ENCODE data around the gene ZBTB3.
"Not testable (repeated sequence)": the region's sequence is repeated elsewhere in the genome, so short reads cannot be mapped to it uniquely, and the experiment has no call there.

ZBTB3 gene

GRCh38 chr11:62757846-62758788 lies 4.2 kb upstream of the ZBTB3 start:
- no peak for DNase-seq (ENCODE audit: low read depth, low spot score)

- no peak for DNase-seq (ENCODE audit: low read depth, low spot score)
Measured at GRCh38 chr11:62755086-62755615, 1.2 kb upstream of the ZBTB3 start.

DNA sequence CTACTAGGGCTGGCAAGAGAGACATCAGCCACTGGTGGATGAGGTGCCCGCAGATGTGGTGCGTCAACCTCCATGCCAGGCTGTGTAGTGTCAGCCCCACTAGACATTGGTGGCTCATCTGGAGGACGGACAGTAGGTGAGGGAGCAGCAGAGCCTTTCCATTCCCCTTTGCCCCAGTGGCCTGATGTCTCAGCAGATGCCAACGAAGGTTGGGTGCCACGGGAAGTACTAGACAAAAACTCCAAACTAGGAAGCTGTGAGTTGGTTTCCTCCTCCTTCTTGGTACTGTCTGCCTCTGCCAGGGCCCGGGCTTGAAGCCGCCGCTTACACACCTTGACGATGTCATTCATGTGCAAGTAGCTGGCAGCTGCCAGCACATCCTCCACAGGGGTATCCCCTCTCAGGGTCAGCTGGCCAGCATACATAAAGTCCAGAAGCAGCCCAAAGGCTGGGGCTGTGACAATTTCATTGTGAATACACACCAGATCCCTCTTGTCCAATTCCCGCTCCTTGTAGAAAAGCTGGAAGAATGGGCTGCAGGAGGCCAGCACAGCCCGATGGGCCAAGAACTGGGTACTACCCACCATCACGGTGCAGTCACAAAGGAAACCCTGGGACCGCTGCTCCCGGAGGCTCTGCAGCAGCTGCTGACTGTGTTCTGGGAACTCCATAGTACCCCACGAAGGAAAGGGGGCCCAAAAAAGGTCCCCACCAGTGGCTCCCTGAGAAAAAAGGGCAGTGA lies 795 bp downstream of the ZBTB3 start:
- no peak for DNase-seq (ENCODE audit: low read depth, low spot score)

DNA sequence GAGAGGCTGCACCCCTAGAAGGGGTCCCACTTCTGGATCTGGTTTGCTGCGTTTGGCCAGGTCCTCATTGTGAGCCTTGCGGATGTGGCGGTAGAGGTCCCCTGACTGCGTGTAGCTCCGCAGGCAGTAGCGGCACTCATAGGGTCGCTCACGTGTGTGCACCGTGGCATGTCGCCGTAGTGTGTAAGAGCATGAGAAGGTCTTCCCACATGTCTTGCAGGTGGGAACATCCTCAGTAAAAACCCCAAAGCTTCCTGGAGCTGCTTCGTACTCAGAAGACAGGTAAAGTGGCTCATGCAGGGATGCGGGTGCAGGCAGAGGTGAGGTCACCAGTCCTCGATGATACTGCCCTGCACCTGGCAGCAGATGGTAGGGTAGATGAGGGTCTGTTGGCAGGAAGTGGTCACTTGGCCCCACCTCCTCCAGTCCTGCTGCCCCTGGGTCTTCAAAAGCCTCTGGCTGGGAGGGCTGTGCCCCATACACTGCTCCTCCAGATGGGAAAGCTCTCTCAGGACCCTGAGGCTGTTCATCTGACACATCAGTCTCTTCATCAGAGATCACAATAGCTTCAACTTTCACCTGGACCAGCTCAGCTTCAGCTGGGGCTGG lies 1.7 kb downstream of the ZBTB3 start:
- no peak for DNase-seq (ENCODE audit: low read depth, low spot score)

GRCh38 chr11:62749931-62750330 lies 4.0 kb downstream of the ZBTB3 start:
- DNase-seq (ENCODE audit: low read depth, low spot score): not testable (repeated sequence)

DNA sequence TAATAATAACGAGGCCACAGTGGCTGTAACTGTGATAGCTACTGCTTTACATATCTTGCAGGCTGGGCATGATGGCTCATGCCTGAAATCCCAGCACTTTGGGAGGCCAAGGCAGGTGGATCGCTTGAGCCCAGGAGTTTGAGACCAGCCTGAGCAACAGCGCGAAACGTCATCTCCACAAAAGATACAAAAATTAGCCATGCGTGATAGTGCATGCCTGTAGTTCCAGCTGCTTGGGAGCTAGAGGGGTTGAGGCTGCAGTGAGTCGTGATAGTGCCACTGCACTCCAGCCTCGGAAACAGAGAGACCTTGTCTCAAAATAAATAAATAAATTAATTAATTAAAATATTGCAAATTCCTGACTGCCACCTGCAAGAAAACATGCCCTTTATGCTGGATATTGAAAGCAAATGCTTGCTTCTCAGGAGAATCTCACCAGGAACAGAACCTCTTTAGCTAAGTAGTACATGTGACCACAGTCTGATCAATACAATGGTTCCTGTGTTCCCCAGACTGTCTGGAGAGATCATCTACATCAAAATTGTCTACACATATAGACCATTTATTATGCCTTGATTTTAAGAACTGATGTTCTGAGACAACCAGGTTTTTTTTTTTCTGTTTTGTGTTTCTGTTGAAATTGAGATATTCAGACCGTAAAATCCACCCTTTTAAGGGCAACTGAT lies 6.3 kb downstream of the ZBTB3 start:
- no peak for DNase-seq (ENCODE audit: low read depth, low spot score)

GRCh38 chr11:62737196-62737595 lies 16.8 kb downstream of the ZBTB3 start:
- no peak for DNase-seq (ENCODE audit: low read depth, low spot score)

DNA sequence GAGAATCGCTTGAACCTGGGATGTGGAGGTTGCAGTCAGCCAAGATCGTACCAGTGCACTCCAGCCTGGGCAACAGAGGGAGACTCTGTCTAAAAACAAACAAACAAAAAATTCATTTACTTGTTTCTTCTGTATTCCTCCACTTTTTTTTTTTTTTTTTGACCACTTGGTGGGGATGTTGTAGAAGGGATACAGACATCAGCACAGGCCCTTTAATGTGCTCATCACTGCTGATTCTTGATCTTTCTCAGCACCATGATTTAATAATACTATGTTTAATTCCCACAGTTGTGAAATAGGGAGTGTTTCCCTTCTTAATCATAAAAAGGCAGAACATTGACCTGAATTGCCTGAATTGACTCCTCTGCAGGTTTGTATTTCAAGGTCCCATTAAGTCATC lies 21.1 kb downstream of the ZBTB3 start:
- no peak for DNase-seq (ENCODE audit: low read depth, low spot score)

DNA sequence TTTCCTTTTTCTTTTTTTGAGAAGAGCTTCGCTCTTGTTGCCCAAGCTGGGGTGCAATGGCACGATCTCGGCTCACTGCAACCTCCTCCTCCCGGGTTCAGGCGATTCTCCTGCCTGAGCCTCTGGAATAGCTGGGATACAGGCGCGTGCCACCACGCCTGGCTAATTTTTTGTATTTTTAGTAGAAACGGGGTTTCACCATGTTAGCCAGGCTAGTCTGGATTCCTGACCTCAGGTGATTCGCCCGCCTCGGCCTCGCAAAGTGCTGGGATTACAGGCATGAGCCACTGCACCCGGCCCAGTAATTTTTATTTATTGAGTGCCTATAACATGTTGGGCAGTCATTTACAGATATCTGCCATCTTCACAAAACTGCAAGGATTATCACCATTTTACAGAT lies 23.9 kb downstream of the ZBTB3 start:
- DNase-seq (ENCODE audit: low read depth, low spot score): not testable (repeated sequence)

- peak; percentile 77 for DNase-seq (ENCODE audit: low read depth, low spot score)
Measured at GRCh38 chr11:62728171-62728988, 25.6 kb downstream of the ZBTB3 start, which contains the start of gene TTC9C. TSS of gene TTC9C (plus strand) at chr11:62728486. CDS start at chr11:62728849, 363 bp downstream.

GRCh38 chr11:62727872-62728170 lies 26.1 kb downstream of the ZBTB3 start:
- DNase-seq (ENCODE audit: low read depth, low spot score): peak; percentile 76

- peak; percentile 99 for DNase-seq (ENCODE audit: low read depth, low spot score)
Measured at GRCh38 chr11:62727165-62727871, 26.6 kb downstream of the ZBTB3 start, which contains the start of gene HNRNPUL2. TSS of gene HNRNPUL2 (minus strand) at chr11:62727457. CDS start at chr11:62727156, 301 bp downstream.

DNA sequence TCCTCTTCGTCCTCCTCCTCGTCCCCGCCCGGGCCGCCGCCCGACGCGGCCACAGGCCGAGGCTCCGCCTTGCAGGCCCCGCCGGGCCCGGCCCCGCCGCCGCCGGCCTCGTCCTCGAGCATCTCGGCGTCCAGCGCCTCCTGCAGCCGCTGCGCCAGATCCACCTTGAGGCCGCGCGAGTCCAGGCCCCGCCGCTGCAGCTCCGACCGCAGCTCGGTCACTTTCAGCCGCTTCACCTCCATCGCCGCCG lies 27.1 kb downstream of the ZBTB3 start:
- DNase-seq (ENCODE audit: low read depth, low spot score): no peak

GRCh38 chr11:62726156-62726914 lies 27.6 kb downstream of the ZBTB3 start:
- no peak for DNase-seq (ENCODE audit: low read depth, low spot score)

DNA sequence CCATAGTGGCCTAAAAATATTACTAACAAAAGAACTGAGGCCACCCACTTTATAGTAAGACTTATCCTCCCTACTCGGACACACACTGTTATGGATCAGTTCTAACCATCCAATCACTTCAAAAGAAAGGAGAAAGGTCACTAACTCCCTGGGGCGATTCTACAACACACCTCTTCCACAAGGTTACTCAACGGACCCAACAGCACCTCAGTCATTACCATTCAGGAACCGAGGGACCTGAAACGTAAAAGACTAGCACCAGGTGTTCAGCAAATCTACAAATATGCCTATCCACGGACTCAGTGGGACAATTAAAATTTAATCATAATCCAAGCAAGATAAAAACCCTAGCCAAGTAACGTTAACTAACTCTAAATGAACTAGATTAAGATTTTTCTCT lies 28.3 kb downstream of the ZBTB3 start:
- DNase-seq (ENCODE audit: low read depth, low spot score): no peak

- no peak for DNase-seq (ENCODE audit: low read depth, low spot score)
Measured at GRCh38 chr11:62724171-62724570, 29.8 kb downstream of the ZBTB3 start.

GRCh38 chr11:62721994-62722393 lies 32.0 kb downstream of the ZBTB3 start:
- DNase-seq (ENCODE audit: low read depth, low spot score): no peak

GRCh38 chr11:62719302-62719978 lies 34.5 kb downstream of the ZBTB3 start:
- no peak for DNase-seq (ENCODE audit: low read depth, low spot score)

DNA sequence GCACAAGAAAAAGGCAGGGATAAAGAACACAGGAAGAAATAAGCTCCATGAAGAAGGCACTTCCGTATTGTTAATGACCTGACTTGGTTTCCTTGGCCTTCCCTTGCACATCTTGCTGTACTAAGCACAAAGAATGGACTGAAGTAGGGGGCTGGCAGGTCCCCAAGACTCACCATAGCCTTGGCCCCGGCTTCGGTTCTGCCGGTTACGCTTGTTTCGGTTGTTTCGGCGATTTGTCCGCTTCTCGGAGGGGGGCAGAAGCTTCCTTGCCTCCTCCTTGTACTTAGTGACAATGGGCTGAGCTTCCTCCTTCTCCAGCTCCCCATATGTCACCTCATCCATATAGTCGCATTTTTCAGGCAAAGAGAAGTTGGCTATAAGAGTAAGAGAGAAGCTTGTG lies 37.1 kb downstream of the ZBTB3 start:
- no peak for DNase-seq (ENCODE audit: low read depth, low spot score)
